ENCODE results near the gene MED19.

MED19 gene

GRCh38 chr11:57659669-57660068 is 52.3 kb downstream of the MED19 start:
- no peak for ATAC-seq
- TF ChIP-seq TSHZ2 (CRISPR knock-in tag; IDR thresholded peaks at IDR 0.05) (no peak), ZNF8 (CRISPR knock-in tag; IDR thresholded peaks at IDR 0.05) (no peak)

- ATAC-seq: peak; percentile 12
These were observed 54.0 kb downstream of the MED19 start for GRCh38 chr11:57658023-57658361.

DNA sequence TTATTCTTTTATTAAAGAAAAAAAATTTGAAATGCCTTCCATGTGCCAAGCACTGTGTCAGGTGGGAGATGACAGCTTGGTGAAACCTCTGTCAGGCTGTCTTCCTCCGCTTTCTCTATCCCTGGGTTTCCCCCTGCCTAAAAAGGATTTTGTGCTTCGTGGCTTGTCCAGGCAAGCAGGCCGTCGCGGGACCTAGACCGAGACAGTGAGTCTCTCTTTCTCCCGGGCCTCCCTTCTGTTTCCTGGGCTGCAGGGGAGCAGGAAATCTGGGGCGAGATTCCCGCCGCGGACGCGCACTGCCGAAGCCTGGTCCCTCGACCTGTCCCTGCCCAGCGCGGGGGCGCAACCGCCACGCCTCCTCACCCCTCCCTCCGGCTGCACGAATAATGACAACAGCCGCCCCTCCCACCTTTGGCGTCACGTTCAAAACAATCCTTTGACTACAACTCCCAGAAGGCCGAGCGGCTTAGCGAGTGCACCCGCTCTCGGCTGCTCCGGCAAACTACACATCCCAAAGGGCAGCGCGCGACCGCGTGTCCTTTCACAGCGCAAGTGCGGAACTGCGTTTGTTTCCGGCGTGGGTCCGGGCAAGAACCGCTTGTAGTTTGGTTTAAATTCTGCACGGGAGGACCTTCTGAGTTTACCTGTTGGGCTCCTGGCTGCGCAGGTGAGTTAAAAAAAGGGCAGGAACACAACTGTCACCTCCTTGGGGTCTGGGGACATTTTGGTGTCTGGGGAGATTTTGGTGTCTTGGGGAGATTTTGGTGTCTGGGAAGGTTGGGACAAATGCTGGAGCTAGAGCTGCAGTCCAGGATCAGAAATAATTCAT is 54.6 kb downstream of the MED19 start, which contains the start of gene CLP1:
TSS of gene CLP1 (plus strand) at position 569 of the 829 bp plus-strand sequence. CDS start 1,715 bp downstream, outside the sequence.
- ATAC-seq: peak; percentile 98
- peak; percentile 89; the same call in 1 of the 2 replicates for TF ChIP-seq PATZ1 (CRISPR knock-in tag; IDR thresholded peaks at IDR 0.05; ENCODE audit: borderline replicate concordance)
- no peak for TF ChIP-seq GLIS3 (CRISPR knock-in tag; IDR thresholded peaks at IDR 0.05)

More at GRCh38 chr11:57658023-57658361, 54.0 kb downstream of the MED19 start:
- TF ChIP-seq CSRNP3 (CRISPR knock-in tag; IDR thresholded peaks at IDR 0.05): no peak
- TF ChIP-seq ZC3H10 (CRISPR knock-in tag; IDR thresholded peaks at IDR 0.05): no peak
- TF ChIP-seq BACH2 (CRISPR knock-in tag; IDR thresholded peaks at IDR 0.05; ENCODE audit: borderline replicate concordance): no peak
- no peak for TF ChIP-seq ZFP30 (CRISPR knock-in tag; IDR thresholded peaks at IDR 0.05)
- TF ChIP-seq TCF4 (CRISPR knock-in tag; IDR thresholded peaks at IDR 0.05; ENCODE audit: borderline replicate concordance): no peak
- no peak for TF ChIP-seq ARNTL (CRISPR knock-in tag; IDR thresholded peaks at IDR 0.05; ENCODE audit: borderline replicate concordance, low read depth)

- ATAC-seq: no peak
- no peak for TF ChIP-seq ESRRG (CRISPR knock-in tag; IDR thresholded peaks at IDR 0.05)
- TF ChIP-seq TCF4 (CRISPR knock-in tag; IDR thresholded peaks at IDR 0.05; ENCODE audit: borderline replicate concordance): no peak
- TF ChIP-seq ZNF8 (CRISPR knock-in tag; IDR thresholded peaks at IDR 0.05): no peak
- no peak for TF ChIP-seq BACH2 (CRISPR knock-in tag; IDR thresholded peaks at IDR 0.05; ENCODE audit: borderline replicate concordance)
- no peak for TF ChIP-seq PATZ1 (CRISPR knock-in tag; IDR thresholded peaks at IDR 0.05; ENCODE audit: borderline replicate concordance)
- no peak for TF ChIP-seq CSRNP3 (CRISPR knock-in tag; IDR thresholded peaks at IDR 0.05)
- TF ChIP-seq ZNF70 (CRISPR knock-in tag; IDR thresholded peaks at IDR 0.05): no peak
- no peak for TF ChIP-seq ZNF565 (CRISPR knock-in tag; conservative IDR thresholded peaks at IDR 0.05; ENCODE audit: low read depth)
- no peak for TF ChIP-seq TOX (CRISPR knock-in tag; IDR thresholded peaks at IDR 0.05; ENCODE audit: borderline replicate concordance)
- TF ChIP-seq ARNTL (CRISPR knock-in tag; IDR thresholded peaks at IDR 0.05; ENCODE audit: borderline replicate concordance, low read depth): no peak
- no peak for TF ChIP-seq TSHZ2 (CRISPR knock-in tag; IDR thresholded peaks at IDR 0.05)
- TF ChIP-seq OSR1 (CRISPR knock-in tag; IDR thresholded peaks at IDR 0.05): no peak
- no peak for TF ChIP-seq GLIS3 (CRISPR knock-in tag; IDR thresholded peaks at IDR 0.05)
- TF ChIP-seq POU6F1 (CRISPR knock-in tag; IDR thresholded peaks at IDR 0.05; ENCODE audit: borderline replicate concordance, low read depth): no peak
- TF ChIP-seq CREB5 (CRISPR knock-in tag; IDR thresholded peaks at IDR 0.05; ENCODE audit: low read depth): no peak
- TF ChIP-seq ISL1 (CRISPR knock-in tag; IDR thresholded peaks at IDR 0.05): no peak
These were observed 55.2 kb downstream of the MED19 start for GRCh38 chr11:57656885-57657193.

All from SK-N-SH treated with all-trans-retinoic acid at 6 μM for 48 hours (cell line).